ENCODE results near the gene FLYWCH2. TPM values are rescaled to one million over a fixed set of nuclear protein-coding genes. Genes with fewer than 3 reads are reported as not detected.

The FLYWCH2 gene
- total and polyA plus RNA-seq, 2 of the 13 experiments (the other 11 are each of a cell fraction or from before 2014, with no cell fraction given), result 16.9 to 19.8 TPM

- TF ChIP-seq ZHX2 (IDR thresholded peaks at IDR 0.05; ENCODE audit: low read depth), result peak; percentile 26; the same call in 1 of the 2 replicates
- TF ChIP-seq ZHX2 (CRISPR knock-in tag; IDR thresholded peaks at IDR 0.05; ENCODE audit: borderline replicate concordance), result no peak
- TF ChIP-seq MAX (IDR thresholded peaks at IDR 0.05), result peak; percentile 45; the same call in 1 of the 2 replicates
- no peak for TF ChIP-seq LRRFIP1 (CRISPR knock-in tag; conservative IDR thresholded peaks at IDR 0.05)
- TF ChIP-seq SNAPC4 (CRISPR knock-in tag; IDR thresholded peaks at IDR 0.05), result no peak
- no peak for TF ChIP-seq ARID2 (CRISPR knock-in tag; IDR thresholded peaks at IDR 0.05; ENCODE audit: borderline replicate concordance)
- no peak for TF ChIP-seq KLF12 (CRISPR knock-in tag; IDR thresholded peaks at IDR 0.05; ENCODE audit: borderline replicate concordance)
- TF ChIP-seq RBFOX2 (IDR thresholded peaks at IDR 0.05; ENCODE audit: low read depth, low read length), result no peak
- no peak for TF ChIP-seq ZBTB26 (CRISPR knock-in tag; IDR thresholded peaks at IDR 0.05; ENCODE audit: borderline replicate concordance)
- TF ChIP-seq MYC (CRISPR knock-in tag; IDR thresholded peaks at IDR 0.05; ENCODE audit: borderline replicate concordance), result peak; percentile 66; the same call in 1 of the 2 replicates
- TF ChIP-seq ZNF550 (CRISPR knock-in tag; IDR thresholded peaks at IDR 0.05; ENCODE audit: borderline replicate concordance), result 0 out of 2 replicates have a peak, but pooled peaks have one; percentile 55
- no peak for TF ChIP-seq ZNF615 (CRISPR knock-in tag; IDR thresholded peaks at IDR 0.05; ENCODE audit: borderline replicate concordance)
- TF ChIP-seq GPN1 (CRISPR knock-in tag; IDR thresholded peaks at IDR 0.05; ENCODE audit: borderline replicate concordance), result no peak
- TF ChIP-seq FOSL1 (CRISPR knock-in tag; IDR thresholded peaks at IDR 0.05; ENCODE audit: borderline replicate concordance), result no peak
- no peak for TF ChIP-seq SATB2 (CRISPR knock-in tag; IDR thresholded peaks at IDR 0.05)
Measured at GRCh38 chr16:2838928-2839327, 44.1 kb upstream of the FLYWCH2 start (continued).

Measured in HepG2 (cell line).